ENCODE data around the gene COL8A2. TPM values are rescaled to one million over a fixed set of nuclear protein-coding genes. Genes with fewer than 3 reads are reported as not detected.

The COL8A2 gene
- total and polyA plus RNA-seq, 3 experiments from 2014 or later, result 0.07 to 0.18 TPM; not detected in 1

DNA sequence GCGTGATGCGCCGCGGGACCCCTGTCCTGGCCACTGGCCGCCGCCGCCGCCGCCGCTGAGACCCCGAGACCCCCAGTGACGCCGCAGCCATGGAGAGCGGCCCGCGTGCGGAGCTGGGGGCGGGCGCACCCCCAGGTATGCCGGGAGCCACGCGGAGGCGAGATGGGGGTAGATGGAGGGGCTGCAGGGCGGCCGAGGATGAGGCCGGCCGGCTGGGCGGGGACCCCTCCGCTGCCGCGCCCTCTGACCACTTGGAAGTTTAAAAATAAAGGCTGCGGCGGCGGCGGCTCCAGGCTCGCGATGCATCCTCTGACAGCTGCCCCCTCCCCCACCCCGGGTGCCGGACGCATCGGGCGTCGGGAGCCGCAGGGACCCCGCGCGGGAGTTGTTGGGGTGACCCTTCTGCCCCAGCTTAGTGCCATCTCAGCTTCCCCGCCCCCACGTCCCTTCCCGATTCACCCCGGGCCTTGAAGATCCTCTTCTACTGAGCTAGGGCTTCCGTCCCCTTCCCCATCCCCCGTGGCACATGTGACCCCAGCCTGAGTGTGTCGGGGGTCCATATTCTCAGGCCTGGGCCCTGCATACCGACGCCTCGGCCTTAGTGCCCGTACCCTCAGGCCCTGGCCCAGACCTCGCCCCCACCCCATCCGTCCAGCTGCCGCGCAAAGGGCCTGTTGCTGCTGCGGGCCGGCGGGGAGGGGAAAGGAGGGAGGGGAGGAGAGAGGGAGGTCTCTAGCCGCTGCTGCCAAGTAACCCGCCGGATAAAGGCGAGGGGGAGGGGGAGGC lies 31.5 kb upstream of the COL8A2 start:
- H3K9me3 ChIP-seq (ENCODE audit: low read length), result no peaks in the 10 kb centered on the region
- H3K4me3 ChIP-seq (ENCODE audit: low read length), result peak overlapping the region; percentile 85
- peak overlapping the region; percentile 85 to 97 (median 92) for H3K4me3 Mint-ChIP-seq
- H3K27ac ChIP-seq (ENCODE audit: low read depth, low read length), result peak overlapping the region; percentile 92
- peaks cover 0 to 27% (median 0%) of the 10 kb centered on the region in 3 donors for H3K36me3 Mint-ChIP-seq
- H3K9me3 Mint-ChIP-seq, result no peaks in the 10 kb centered on the region
- no peaks in the 10 kb centered on the region for H3K27me3 Mint-ChIP-seq
- no peaks in the 10 kb centered on the region for H3K36me3 ChIP-seq (ENCODE audit: insufficient read depth, low read length)
- peaks cover 72 to 79% (median 72%) of the 10 kb centered on the region in 3 donors for H3K4me1 Mint-ChIP-seq
- peak overlapping the region; percentile 82 to 97 (median 94) for H3K27ac Mint-ChIP-seq
- no peaks in the 10 kb centered on the region for H3K27me3 ChIP-seq (ENCODE audit: insufficient read depth, low read length, poor library complexity, severe bottlenecking)
- DNase-seq, result peak; percentile 32 to 73 (median 43)
- ChIA-PET CTCF (interaction anchor here (1.2 to 6.0 kb wide), 4 partner anchors 27 to 129 kb away, joined by 3 to 57 read pairs (median 4); no protein-coding TSS in a partner anchor), POLR2A (interaction anchor here (1.3 to 2.1 kb wide), 2 partner anchors 26 to 68 kb away, joined by 4 to 9 read pairs; partner anchors contain the start of gene THRAP3)
- H3K4me1 ChIP-seq (ENCODE audit: insufficient read depth, low read length), result peaks cover 75% of the 10 kb centered on the region

DNA sequence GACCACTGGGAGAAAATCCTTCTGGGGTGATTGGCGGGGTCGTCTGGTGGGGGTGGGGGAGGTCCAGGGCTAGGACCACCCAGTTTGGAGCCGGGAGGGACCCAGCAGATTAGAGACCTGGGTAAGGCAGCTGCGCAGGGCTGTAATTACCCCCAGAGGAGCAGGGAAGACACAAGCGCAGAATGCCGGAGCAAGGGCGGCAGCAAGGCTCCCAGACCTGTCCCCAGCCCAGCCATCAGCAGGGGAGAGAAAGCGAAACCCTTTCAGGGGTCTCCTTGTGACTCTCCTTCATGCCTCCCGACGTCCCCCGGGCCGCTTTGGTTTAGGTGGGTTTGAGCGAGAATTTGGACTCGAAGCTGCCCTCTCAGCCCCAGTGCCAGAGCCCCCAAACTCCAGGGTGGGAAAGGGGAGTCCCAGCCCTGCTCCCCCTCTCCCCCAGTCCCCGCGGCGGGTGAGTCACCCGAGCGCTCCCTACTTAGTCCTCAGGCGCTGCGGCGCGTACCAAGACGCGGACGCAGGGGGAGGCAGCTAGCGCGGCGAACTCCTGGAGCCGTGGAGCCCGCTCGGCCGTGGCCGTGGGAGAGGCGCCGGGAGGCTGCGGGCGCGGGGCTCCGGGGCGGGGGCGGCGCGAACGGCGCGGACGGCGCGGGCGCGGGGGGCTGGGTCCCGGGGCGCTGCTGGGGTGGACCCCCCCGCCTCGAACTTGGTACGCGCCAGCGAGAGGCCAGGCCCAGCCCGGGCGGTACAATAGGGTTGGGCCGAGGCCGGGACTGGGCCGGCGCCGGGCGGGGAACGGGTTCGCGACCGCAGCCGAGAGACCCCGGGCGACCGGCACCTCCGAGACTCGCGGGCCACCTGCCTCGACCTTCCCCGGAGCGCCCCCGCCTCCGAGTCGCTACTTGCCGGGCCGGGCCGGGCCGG lies 30.6 kb upstream of the COL8A2 start, which contains the start of gene MAP7D1:
TSS of gene MAP7D1 (plus strand) at position 753 of the 921 bp plus-strand sequence. CDS start 258 bp downstream, outside the sequence.
- Mint-ChIP-seq H3K27me3 (no peaks in the 10 kb centered on the region), H3K36me3 (peaks cover 0 to 25% (median 0%) of the 10 kb centered on the region in 3 donors), H3K4me3 (peak within 1 kb of the TSS; percentile 85 to 97 (median 92)), H3K4me1 (peaks cover 69 to 79% (median 71%) of the 10 kb centered on the region in 3 donors), H3K27ac (peak within 1 kb of the TSS; percentile 86 to 97 (median 94)), H3K9me3 (no peaks in the 10 kb centered on the region)
- Histone ChIP-seq H3K27me3 (ENCODE audit: insufficient read depth, low read length, poor library complexity, severe bottlenecking) (no peaks in the 10 kb centered on the region), H3K9me3 (ENCODE audit: low read length) (no peaks in the 10 kb centered on the region), H3K27ac (ENCODE audit: low read depth, low read length) (peak within 1 kb of the TSS; percentile 92), H3K36me3 (ENCODE audit: insufficient read depth, low read length) (no peaks in the 10 kb centered on the region), H3K4me3 (ENCODE audit: low read length) (peak within 1 kb of the TSS; percentile 98), H3K4me1 (ENCODE audit: insufficient read depth, low read length) (peaks cover 75% of the 10 kb centered on the region)
- DNase-seq, result peak; percentile 82 to 91 (median 85)
- POLR2A ChIA-PET, result interaction anchor here (0.7 to 2.1 kb wide), 4 partner anchors 27 to 69 kb away, joined by 4 to 9 read pairs (median 4); partner anchors contain the start of gene THRAP3
- CTCF ChIA-PET, result interaction anchor here (1.2 to 6.0 kb wide), 3 partner anchors 27 to 130 kb away, joined by 3 to 57 read pairs (median 5); no protein-coding TSS in a partner anchor

DNA sequence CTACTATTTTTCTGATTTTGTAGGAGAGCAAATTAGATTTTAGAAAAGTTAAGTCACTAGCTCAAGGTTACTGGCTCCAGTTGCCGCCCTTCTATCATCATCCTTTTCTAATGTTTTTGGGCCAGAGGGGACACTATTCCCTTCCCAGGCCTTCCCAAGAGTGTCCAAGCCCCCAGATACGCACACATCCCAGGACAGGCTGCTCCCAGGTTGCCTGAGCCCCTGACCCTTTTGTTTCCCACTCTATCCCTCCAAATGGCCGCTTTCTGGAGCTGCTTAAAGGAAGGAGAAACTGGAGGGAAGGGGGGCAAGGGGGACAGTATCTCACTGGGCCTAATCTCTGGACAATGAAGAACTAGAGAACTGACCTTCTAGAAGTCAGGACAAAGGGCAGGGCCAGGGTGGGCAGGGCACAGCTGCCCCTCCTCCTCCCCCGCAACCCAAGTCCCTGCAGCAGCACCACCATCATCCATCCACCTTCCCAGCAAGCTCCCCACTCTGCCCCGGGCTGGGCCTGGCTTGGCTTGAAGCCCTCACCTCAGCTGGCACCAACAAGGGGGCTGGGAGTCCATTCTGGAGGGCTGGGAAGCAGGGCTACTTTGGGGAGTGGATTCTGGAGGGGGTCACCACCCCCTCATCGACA lies 29.9 kb upstream of the COL8A2 start:
- Mint-ChIP-seq H3K9me3 (no peaks in the 10 kb centered on the region), H3K4me3 (peak overlapping the region; percentile 81 to 96 (median 87)), H3K4me1 (peaks cover 69 to 79% (median 71%) of the 10 kb centered on the region in 3 donors), H3K27ac (peak overlapping the region; percentile 74 to 97 (median 92)), H3K36me3 (peaks cover 0 to 23% (median 0%) of the 10 kb centered on the region in 3 donors), H3K27me3 (no peaks in the 10 kb centered on the region)
- Histone ChIP-seq H3K4me3 (ENCODE audit: low read length) (peak overlapping the region; percentile 98), H3K9me3 (ENCODE audit: low read length) (no peaks in the 10 kb centered on the region), H3K4me1 (ENCODE audit: insufficient read depth, low read length) (peaks cover 75% of the 10 kb centered on the region), H3K27ac (ENCODE audit: low read depth, low read length) (peak overlapping the region; percentile 92), H3K36me3 (ENCODE audit: insufficient read depth, low read length) (no peaks in the 10 kb centered on the region), H3K27me3 (ENCODE audit: insufficient read depth, low read length, poor library complexity, severe bottlenecking) (no peaks in the 10 kb centered on the region)
- CTCF ChIA-PET, result interaction anchor here (1.8 to 6.0 kb wide), 3 partner anchors 28 to 131 kb away, joined by 5 to 57 read pairs (median 8); no protein-coding TSS in a partner anchor
- peak in 1 of 5 donors; percentile 48 for DNase-seq
- POLR2A ChIA-PET, result interaction anchor here (0.7 kb wide), 1 partner anchor 32 kb away, joined by 4 read pairs; no protein-coding TSS in a partner anchor

DNA sequence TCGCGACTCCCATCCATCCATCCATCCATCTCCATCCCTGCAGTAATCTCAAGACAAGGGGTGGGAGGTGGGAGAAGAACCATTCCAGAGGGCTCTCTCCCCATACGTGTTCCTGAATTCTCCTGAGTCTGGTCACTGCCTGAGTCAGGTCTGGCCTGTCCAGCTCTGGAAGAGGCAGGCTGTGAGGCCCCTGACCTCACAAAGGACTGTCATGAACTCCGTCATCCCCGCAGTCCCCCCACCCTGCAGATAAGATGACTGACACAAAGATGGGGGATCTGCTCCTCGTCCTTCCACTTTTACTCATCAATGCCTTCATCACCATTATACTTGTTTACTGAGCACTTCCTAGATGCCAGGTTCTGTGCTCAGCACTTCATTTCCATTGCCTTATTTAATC lies 29.3 kb upstream of the COL8A2 start:
- CTCF ChIA-PET, result interaction anchor here (1.8 to 6.0 kb wide), 3 partner anchors 29 to 131 kb away, joined by 5 to 57 read pairs (median 8); no protein-coding TSS in a partner anchor

DNA sequence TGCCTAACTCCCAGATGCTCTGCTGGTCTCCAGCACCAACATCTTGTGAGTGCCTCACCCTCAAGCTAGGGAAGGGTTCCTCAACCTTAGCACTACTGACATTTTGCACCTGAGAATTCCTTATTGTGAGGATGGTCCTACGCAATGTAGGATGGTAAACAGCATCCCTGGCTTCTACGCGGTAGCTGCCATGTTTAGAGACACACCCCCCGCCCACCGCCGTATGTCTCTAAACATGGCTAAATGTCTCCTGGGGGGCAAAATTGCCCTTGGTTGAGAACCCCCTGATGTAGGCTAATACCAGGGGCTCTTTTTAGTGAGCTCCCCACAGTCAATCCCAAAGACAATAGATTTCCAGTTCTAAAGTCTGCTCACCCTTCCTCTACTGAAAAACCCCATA lies 28.5 kb upstream of the COL8A2 start:
- no peak overlapping the region for H3K27ac ChIP-seq (ENCODE audit: low read depth, low read length)
- peaks cover 0 to 1% of the 10 kb centered on the region in 2 donors for H3K27me3 Mint-ChIP-seq

More for the DNA sequence above, 29.3 kb upstream of the COL8A2 start:
- Mint-ChIP-seq H3K27ac (peak overlapping the region; percentile 74 to 97 (median 92)), H3K4me3 (peak overlapping the region; percentile 81 to 96 (median 87)), H3K9me3 (no peaks in the 10 kb centered on the region), H3K27me3 (peaks cover 0 to under 1% of the 10 kb centered on the region in 2 donors), H3K4me1 (peaks cover 69 to 79% (median 71%) of the 10 kb centered on the region in 3 donors), H3K36me3 (peaks cover 0 to 23% (median 0%) of the 10 kb centered on the region in 3 donors)
- DNase-seq, result no peak
- POLR2A ChIA-PET, result no interaction called here
- Histone ChIP-seq H3K9me3 (ENCODE audit: low read length) (no peaks in the 10 kb centered on the region), H3K4me3 (ENCODE audit: low read length) (no peak overlapping the region), H3K27ac (ENCODE audit: low read depth, low read length) (no peak overlapping the region), H3K27me3 (ENCODE audit: insufficient read depth, low read length, poor library complexity, severe bottlenecking) (no peaks in the 10 kb centered on the region), H3K36me3 (ENCODE audit: insufficient read depth, low read length) (no peaks in the 10 kb centered on the region), H3K4me1 (ENCODE audit: insufficient read depth, low read length) (peaks cover 73% of the 10 kb centered on the region)

GRCh38 chr1:36151845-36152203 lies 26.8 kb upstream of the COL8A2 start:
- ChIA-PET POLR2A (interaction anchor here (0.6 to 4.0 kb wide), 4 partner anchors 8 to 74 kb away, joined by 5 to 43 read pairs (median 9); partner anchors contain the start of gene THRAP3), CTCF (interaction anchor here (1.0 to 4.2 kb wide), 3 partner anchors 9 to 134 kb away, joined by 6 to 190 read pairs (median 79); no protein-coding TSS in a partner anchor)
- peak; percentile 50 to 74 (median 61) for DNase-seq
- peaks cover 0 to 11% (median 2%) of the 10 kb centered on the region in 3 donors for H3K36me3 Mint-ChIP-seq
- Histone ChIP-seq H3K4me1 (ENCODE audit: insufficient read depth, low read length) (peaks cover 66% of the 10 kb centered on the region), H3K36me3 (ENCODE audit: insufficient read depth, low read length) (no peaks in the 10 kb centered on the region), H3K27ac (ENCODE audit: low read depth, low read length) (peak overlapping the region; percentile 87), H3K4me3 (ENCODE audit: low read length) (peak overlapping the region; percentile 60), H3K9me3 (ENCODE audit: low read length) (no peaks in the 10 kb centered on the region), H3K27me3 (ENCODE audit: insufficient read depth, low read length, poor library complexity, severe bottlenecking) (no peaks in the 10 kb centered on the region)
- peak overlapping the region; percentile 85 to 100 (median 96) for H3K27ac Mint-ChIP-seq
- peaks cover 67 to 81% (median 72%) of the 10 kb centered on the region in 3 donors for H3K4me1 Mint-ChIP-seq
- no peaks in the 10 kb centered on the region for H3K9me3 Mint-ChIP-seq
- H3K27me3 Mint-ChIP-seq, result peaks cover 0 to 1% of the 10 kb centered on the region in 2 donors
- peak overlapping the region; percentile 67 to 79 (median 75) for H3K4me3 Mint-ChIP-seq

More for the DNA sequence above, 28.5 kb upstream of the COL8A2 start:
- Mint-ChIP-seq H3K4me3 (peak overlapping the region; percentile 25 to 96 (median 39)), H3K36me3 (peaks cover 0 to 25% (median 0%) of the 10 kb centered on the region in 3 donors), H3K27ac (peak overlapping the region; percentile 50 to 98 (median 78)), H3K4me1 (peaks cover 70 to 81% (median 72%) of the 10 kb centered on the region in 3 donors), H3K9me3 (no peaks in the 10 kb centered on the region)
- Histone ChIP-seq H3K9me3 (ENCODE audit: low read length) (no peaks in the 10 kb centered on the region), H3K36me3 (ENCODE audit: insufficient read depth, low read length) (no peaks in the 10 kb centered on the region), H3K4me1 (ENCODE audit: insufficient read depth, low read length) (peaks cover 70% of the 10 kb centered on the region), H3K4me3 (ENCODE audit: low read length) (no peak overlapping the region), H3K27me3 (ENCODE audit: insufficient read depth, low read length, poor library complexity, severe bottlenecking) (no peaks in the 10 kb centered on the region)
- DNase-seq, result no peak
- ChIA-PET CTCF (interaction anchor here (2.4 to 6.0 kb wide), 2 partner anchors 35 to 132 kb away, joined by 8 to 57 read pairs; no protein-coding TSS in a partner anchor), POLR2A (interaction anchor here (1.1 kb wide), 1 partner anchor 41 kb away, joined by 7 read pairs; no protein-coding TSS in a partner anchor)
